HepG2 (cell line): ENCODE measurements around the gene IFT52. TPM values are rescaled to one million over a fixed set of nuclear protein-coding genes. Genes with fewer than 3 reads are reported as not detected.

Source experiments
- CEBPG ChIP-seq: IDR thresholded peaks from 2 replicates; pipeline ENCODE4 v1.6.1; 2016
- GPBP1L1 ChIP-seq: sonication (generic); formaldehyde crosslinking; IDR thresholded peaks from 2 replicates; pipeline ENCODE4 v1.5.0; 2020; ENCODE audit warnings: mild to moderate bottlenecking, missing genetic modification reagents
- HIVEP1 ChIP-seq: sonication (generic); formaldehyde crosslinking; IDR thresholded peaks from 2 replicates; pipeline ENCODE4 v1.4.0; 2020; ENCODE audit warnings: mild to moderate bottlenecking, missing genetic modification reagents
- IKZF1 ChIP-seq: fragments of 450-650 bp; IDR thresholded peaks from 2 replicates; pipeline ENCODE4 v1.7.1; 2016
- IKZF4 ChIP-seq: sonication (generic); formaldehyde crosslinking; IDR thresholded peaks from 2 replicates; pipeline ENCODE4 v1.5.1; 2020; ENCODE audit warnings: borderline replicate concordance, mild to moderate bottlenecking, low read depth, missing genetic modification reagents; ENCODE audit errors: not compliant biosample characterization
- KDM5B ChIP-seq: sonication (generic); formaldehyde crosslinking; IDR thresholded peaks from 2 replicates; pipeline ENCODE4 v1.4.0; 2020; ENCODE audit warnings: missing genetic modification reagents, mild to moderate bottlenecking, borderline replicate concordance
- MATR3 ChIP-seq: sonication (generic); formaldehyde crosslinking; IDR thresholded peaks from 2 replicates; pipeline ENCODE4 v1.4.0; 2020; ENCODE audit warnings: missing genetic modification reagents
- PPARG ChIP-seq: conservative IDR thresholded peaks from 2 replicates; pipeline ENCODE4 v1.6.1; 2016; ENCODE audit warnings: missing biosample characterization, missing genetic modification reagents
- RXRB ChIP-seq: IDR thresholded peaks from 2 replicates; pipeline ENCODE4 v1.6.1; 2016; ENCODE audit warnings: borderline replicate concordance, missing genetic modification reagents, missing compliant biosample characterization
- SALL2 ChIP-seq: sonication (generic); formaldehyde crosslinking; IDR thresholded peaks from 2 replicates; pipeline ENCODE4 v1.8.1; 2023; ENCODE audit warnings: mild to moderate bottlenecking, missing genetic modification reagents, inconsistent platforms
- TCF7L2 ChIP-seq: IDR thresholded peaks from 2 replicates; pipeline ENCODE4 v1.6.1; 2011; ENCODE audit warnings: mild to moderate bottlenecking, low read depth, low read length, moderate library complexity
- ZNF281 ChIP-seq: sonication (generic); formaldehyde crosslinking; IDR thresholded peaks from 2 replicates; pipeline ENCODE4 v1.4.0; 2020; ENCODE audit warnings: missing genetic modification reagents, borderline replicate concordance
- ZNF333 ChIP-seq: sonication (generic); formaldehyde crosslinking; IDR thresholded peaks from 2 replicates; pipeline ENCODE4 v1.4.0; 2020; ENCODE audit warnings: mild to moderate bottlenecking, missing genetic modification reagents, borderline replicate concordance
- ZNF572 ChIP-seq: sonication (generic); formaldehyde crosslinking; IDR thresholded peaks from 2 replicates; pipeline ENCODE4 v1.5.1; 2020; ENCODE audit warnings: mild to moderate bottlenecking, missing genetic modification reagents
- ZNF709 ChIP-seq: sonication (generic); formaldehyde crosslinking; IDR thresholded peaks from 2 replicates; pipeline ENCODE4 v1.5.0; 2020; ENCODE audit warnings: mild to moderate bottlenecking, missing genetic modification reagents
- ZNF740 ChIP-seq: sonication (generic); formaldehyde crosslinking; IDR thresholded peaks from 2 replicates; pipeline ENCODE4 v1.4.0; 2020; ENCODE audit warnings: missing genetic modification reagents
- polyA plus RNA-seq, 8 experiments: library from polyadenylated mRNA; depleted of rRNA in 3 of 8; stranded (reverse) in 7 of 8; unstranded in 1 of 8; fragments of >200 nt; fragmentation: Illumina TruSeq in 4 of 8; extraction: Trizol in 4 of 8; gene quantifications; 2 replicates each; pipeline versions ENCODE4 v1.2.1 to v1.2.3, GENCODE V29; 2011 to 2016; ENCODE audit warnings: low read depth in 4 of 8, missing spikeins in 1 of 8, mixed read lengths in 1 of 8; ENCODE audit not compliant: insufficient read depth in 1 of 8
- total RNA-seq, 5 experiments: library from RNA; depleted of rRNA; stranded (reverse); fragments of >200 nt; fragmentation: Illumina TruSeq; extraction: Trizol; gene quantifications; 2 replicates each; pipeline ENCODE4 v1.2.3, GENCODE V29; 2016; ENCODE audit warnings: low read depth in 1 of 5
- TF ChIP-seq, protein P1 (sequence below): sonication (generic); formaldehyde crosslinking; IDR thresholded peaks from 2 replicates; pipeline ENCODE4 v1.9.0; 2021; ENCODE audit warnings: missing genetic modification reagents, borderline replicate concordance
- TF ChIP-seq, protein P2 (sequence below): IDR thresholded peaks from 2 replicates; pipeline ENCODE4 v1.6.1; 2016; ENCODE audit warnings: missing compliant biosample characterization, missing genetic modification reagents, borderline replicate concordance

Gene IFT52
- total and polyA plus RNA-seq, 2 of the 13 experiments (the other 11 are each of a cell fraction or from before 2014, with no cell fraction given), result 48.0 to 64.0 TPM

GRCh38 chr20:43558412-43559146, 32.2 kb upstream of the IFT52 start, which contains the start of gene SGK2 (continued):
- TF ChIP-seq ZNF740 (CRISPR knock-in tag) (no peak), TCF7L2 (no peak), RXRB (CRISPR knock-in tag) (peak; percentile 98), IKZF1 (no peak), SALL2 (CRISPR knock-in tag) (no peak; the same call in 1 of the 2 replicates), CEBPG (CRISPR knock-in tag) (0 out of 2 replicates have a peak, but pooled peaks have one; percentile 3), IKZF4 (CRISPR knock-in tag) (no peak), MATR3 (CRISPR knock-in tag) (no peak), ZNF709 (CRISPR knock-in tag) (peak; percentile 70; the same call in 1 of the 2 replicates), HIVEP1 (peak; percentile 75), ZNF333 (CRISPR knock-in tag) (peak; percentile 76; the same call in 1 of the 2 replicates), ZNF281 (CRISPR knock-in tag) (no peak; the same call in 1 of the 2 replicates), ZNF572 (CRISPR knock-in tag) (peak; percentile 64; the same call in 1 of the 2 replicates), PPARG (CRISPR knock-in tag) (peak; percentile 99), GPBP1L1 (CRISPR knock-in tag) (no peak), KDM5B (CRISPR knock-in tag) (peak; percentile 62; the same call in 1 of the 2 replicates)
- TF ChIP-seq, protein P1, sequence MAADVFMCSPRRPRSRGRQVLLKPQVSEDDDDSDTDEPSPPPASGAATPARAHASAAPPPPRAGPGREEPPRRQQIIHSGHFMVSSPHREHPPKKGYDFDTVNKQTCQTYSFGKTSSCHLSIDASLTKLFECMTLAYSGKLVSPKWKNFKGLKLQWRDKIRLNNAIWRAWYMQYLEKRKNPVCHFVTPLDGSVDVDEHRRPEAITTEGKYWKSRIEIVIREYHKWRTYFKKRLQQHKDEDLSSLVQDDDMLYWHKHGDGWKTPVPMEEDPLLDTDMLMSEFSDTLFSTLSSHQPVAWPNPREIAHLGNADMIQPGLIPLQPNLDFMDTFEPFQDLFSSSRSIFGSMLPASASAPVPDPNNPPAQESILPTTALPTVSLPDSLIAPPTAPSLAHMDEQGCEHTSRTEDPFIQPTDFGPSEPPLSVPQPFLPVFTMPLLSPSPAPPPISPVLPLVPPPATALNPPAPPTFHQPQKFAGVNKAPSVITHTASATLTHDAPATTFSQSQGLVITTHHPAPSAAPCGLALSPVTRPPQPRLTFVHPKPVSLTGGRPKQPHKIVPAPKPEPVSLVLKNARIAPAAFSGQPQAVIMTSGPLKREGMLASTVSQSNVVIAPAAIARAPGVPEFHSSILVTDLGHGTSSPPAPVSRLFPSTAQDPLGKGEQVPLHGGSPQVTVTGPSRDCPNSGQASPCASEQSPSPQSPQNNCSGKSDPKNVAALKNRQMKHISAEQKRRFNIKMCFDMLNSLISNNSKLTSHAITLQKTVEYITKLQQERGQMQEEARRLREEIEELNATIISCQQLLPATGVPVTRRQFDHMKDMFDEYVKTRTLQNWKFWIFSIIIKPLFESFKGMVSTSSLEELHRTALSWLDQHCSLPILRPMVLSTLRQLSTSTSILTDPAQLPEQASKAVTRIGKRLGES (CRISPR knock-in tag), result no peak
- TF ChIP-seq, protein P2, sequence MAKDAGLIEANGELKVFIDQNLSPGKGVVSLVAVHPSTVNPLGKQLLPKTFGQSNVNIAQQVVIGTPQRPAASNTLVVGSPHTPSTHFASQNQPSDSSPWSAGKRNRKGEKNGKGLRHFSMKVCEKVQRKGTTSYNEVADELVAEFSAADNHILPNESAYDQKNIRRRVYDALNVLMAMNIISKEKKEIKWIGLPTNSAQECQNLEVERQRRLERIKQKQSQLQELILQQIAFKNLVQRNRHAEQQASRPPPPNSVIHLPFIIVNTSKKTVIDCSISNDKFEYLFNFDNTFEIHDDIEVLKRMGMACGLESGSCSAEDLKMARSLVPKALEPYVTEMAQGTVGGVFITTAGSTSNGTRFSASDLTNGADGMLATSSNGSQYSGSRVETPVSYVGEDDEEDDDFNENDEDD (CRISPR knock-in tag), result no peak
